ENCODE measurements around the gene FAM107B. TPM values are rescaled to one million over a fixed set of nuclear protein-coding genes. Genes with fewer than 3 reads are reported as not detected.

The FAM107B gene
- total and polyA plus RNA-seq, 2 experiments from 2014 or later = 11.0 to 17.6 TPM

DNA sequence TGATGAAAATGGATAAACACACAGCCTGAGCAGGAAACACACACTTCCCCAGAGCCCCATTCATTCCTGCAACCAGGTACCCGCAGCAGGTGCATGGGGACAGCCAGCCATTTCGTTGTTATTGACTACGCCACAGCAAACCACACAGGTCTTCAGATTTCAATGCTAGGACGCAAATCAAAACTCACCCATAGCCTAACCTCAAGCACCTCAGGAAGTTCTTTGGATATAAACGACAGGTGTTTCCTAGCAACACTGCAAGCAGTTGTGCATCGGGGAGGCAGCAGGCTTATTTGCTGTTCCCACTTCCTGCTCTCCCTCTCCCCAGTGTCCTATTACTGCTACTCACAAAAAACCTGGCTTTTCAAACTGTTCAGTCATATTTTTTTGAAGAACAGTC lies 267.5 kb downstream of the FAM107B start:
- ATAC-seq = no peak
- no peaks in the 10 kb centered on the region for H3F3A ChIP-seq (replicated peaks; ENCODE audit: low read depth)
- Mint-ChIP-seq H3K27ac (no peak overlapping the region), H3K36me3 (ENCODE audit: low read depth) (peaks cover 3% of the 10 kb centered on the region; the same call in 2 of the 3 replicates), H3K4me1 (peaks cover 11% of the 10 kb centered on the region), H3K27me3 (ENCODE audit: insufficient read depth, low read depth, poor library complexity) (no peaks in the 10 kb centered on the region), H3K9me3 (0 out of 3 replicates have a peak, but pooled peaks cover 2% of the 10 kb centered on the region), H3K4me3 (no peak overlapping the region)
- H3K27ac ChIP-seq (ENCODE audit: low read depth) = no peak overlapping the region
- no peaks in the 10 kb centered on the region for H3K27me3 ChIP-seq (ENCODE audit: insufficient read depth)
- peaks cover 11% of the 10 kb centered on the region for H3K4me1 ChIP-seq (ENCODE audit: insufficient read depth)
- no peak overlapping the region for H2AFZ ChIP-seq
- DNase-seq (ENCODE audit: low spot score) = peak; percentile 49
- TF ChIP-seq NANOG (IDR thresholded peaks at IDR 0.05; ENCODE audit: borderline replicate concordance) = no peak
- TF ChIP-seq CREB1 (CRISPR knock-in tag; IDR thresholded peaks at IDR 0.05; ENCODE audit: low read depth) = no peak
- TF ChIP-seq EZH2phosphoT487 (IDR thresholded peaks at IDR 0.05; ENCODE audit: unreplicated experiment) = no peak
- no peak for TF ChIP-seq EZH2 (IDR thresholded peaks at IDR 0.05; ENCODE audit: low read depth, unreplicated experiment)
- H3K4me2 ChIP-seq = no peak overlapping the region
- H3K36me3 ChIP-seq (ENCODE audit: insufficient read depth) = peaks cover 15% of the 10 kb centered on the region
- H4K20me1 ChIP-seq (replicated peaks; ENCODE audit: insufficient read depth) = no peaks in the 10 kb centered on the region
- H3K9me2 ChIP-seq (ENCODE audit: insufficient read depth) = peaks cover 3% of the 10 kb centered on the region; the same call in 1 of the 2 replicates
- H3K4me3 ChIP-seq = no peak overlapping the region
- no peaks in the 10 kb centered on the region for H3K79me2 ChIP-seq (replicated peaks; ENCODE audit: insufficient read depth)

DNA sequence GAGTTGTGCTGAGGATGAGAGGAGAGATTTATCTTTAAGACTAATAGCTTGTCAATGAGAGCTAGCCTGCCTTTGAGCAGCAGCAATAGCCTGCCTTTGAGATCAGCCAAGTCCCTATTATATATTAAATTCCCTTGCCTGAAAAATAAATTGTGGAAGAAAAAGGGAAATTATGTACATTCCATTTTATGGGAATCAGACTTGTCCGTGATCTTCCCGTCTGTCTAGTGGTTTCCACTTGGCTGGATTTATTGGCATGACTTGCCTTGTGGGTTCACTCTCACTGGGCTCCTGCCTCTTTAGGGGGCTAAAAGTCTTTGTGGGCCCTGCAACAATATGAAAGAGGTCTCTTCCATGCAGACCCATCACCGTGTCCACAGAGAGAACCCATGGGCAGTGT lies 272.3 kb downstream of the FAM107B start:
- Histone ChIP-seq H3K4me3 (no peak overlapping the region), H3K27me3 (ENCODE audit: insufficient read depth) (no peaks in the 10 kb centered on the region), H3K9me2 (ENCODE audit: insufficient read depth) (no peaks in the 10 kb centered on the region), H2AFZ (no peak overlapping the region), H3K4me2 (peak overlapping the region; percentile 29; the same call in 1 of the 2 replicates), H3K4me1 (ENCODE audit: insufficient read depth) (peaks cover 17% of the 10 kb centered on the region), H3F3A (replicated peaks; ENCODE audit: low read depth) (no peaks in the 10 kb centered on the region), H3K27ac (ENCODE audit: low read depth) (no peak overlapping the region), H4K20me1 (replicated peaks; ENCODE audit: insufficient read depth) (no peaks in the 10 kb centered on the region), H3K36me3 (ENCODE audit: insufficient read depth) (no peaks in the 10 kb centered on the region), H3K79me2 (replicated peaks; ENCODE audit: insufficient read depth) (no peaks in the 10 kb centered on the region)
- ATAC-seq = no peak
- Mint-ChIP-seq H3K36me3 (ENCODE audit: low read depth) (no peaks in the 10 kb centered on the region), H3K4me1 (peaks cover 15% of the 10 kb centered on the region), H3K9me3 (no peaks in the 10 kb centered on the region), H3K27ac (no peak overlapping the region), H3K4me3 (no peak overlapping the region), H3K27me3 (ENCODE audit: insufficient read depth, low read depth, poor library complexity) (peaks cover 6% of the 10 kb centered on the region)
- DNase-seq (ENCODE audit: low spot score) = no peak
- TF ChIP-seq, protein P1, sequence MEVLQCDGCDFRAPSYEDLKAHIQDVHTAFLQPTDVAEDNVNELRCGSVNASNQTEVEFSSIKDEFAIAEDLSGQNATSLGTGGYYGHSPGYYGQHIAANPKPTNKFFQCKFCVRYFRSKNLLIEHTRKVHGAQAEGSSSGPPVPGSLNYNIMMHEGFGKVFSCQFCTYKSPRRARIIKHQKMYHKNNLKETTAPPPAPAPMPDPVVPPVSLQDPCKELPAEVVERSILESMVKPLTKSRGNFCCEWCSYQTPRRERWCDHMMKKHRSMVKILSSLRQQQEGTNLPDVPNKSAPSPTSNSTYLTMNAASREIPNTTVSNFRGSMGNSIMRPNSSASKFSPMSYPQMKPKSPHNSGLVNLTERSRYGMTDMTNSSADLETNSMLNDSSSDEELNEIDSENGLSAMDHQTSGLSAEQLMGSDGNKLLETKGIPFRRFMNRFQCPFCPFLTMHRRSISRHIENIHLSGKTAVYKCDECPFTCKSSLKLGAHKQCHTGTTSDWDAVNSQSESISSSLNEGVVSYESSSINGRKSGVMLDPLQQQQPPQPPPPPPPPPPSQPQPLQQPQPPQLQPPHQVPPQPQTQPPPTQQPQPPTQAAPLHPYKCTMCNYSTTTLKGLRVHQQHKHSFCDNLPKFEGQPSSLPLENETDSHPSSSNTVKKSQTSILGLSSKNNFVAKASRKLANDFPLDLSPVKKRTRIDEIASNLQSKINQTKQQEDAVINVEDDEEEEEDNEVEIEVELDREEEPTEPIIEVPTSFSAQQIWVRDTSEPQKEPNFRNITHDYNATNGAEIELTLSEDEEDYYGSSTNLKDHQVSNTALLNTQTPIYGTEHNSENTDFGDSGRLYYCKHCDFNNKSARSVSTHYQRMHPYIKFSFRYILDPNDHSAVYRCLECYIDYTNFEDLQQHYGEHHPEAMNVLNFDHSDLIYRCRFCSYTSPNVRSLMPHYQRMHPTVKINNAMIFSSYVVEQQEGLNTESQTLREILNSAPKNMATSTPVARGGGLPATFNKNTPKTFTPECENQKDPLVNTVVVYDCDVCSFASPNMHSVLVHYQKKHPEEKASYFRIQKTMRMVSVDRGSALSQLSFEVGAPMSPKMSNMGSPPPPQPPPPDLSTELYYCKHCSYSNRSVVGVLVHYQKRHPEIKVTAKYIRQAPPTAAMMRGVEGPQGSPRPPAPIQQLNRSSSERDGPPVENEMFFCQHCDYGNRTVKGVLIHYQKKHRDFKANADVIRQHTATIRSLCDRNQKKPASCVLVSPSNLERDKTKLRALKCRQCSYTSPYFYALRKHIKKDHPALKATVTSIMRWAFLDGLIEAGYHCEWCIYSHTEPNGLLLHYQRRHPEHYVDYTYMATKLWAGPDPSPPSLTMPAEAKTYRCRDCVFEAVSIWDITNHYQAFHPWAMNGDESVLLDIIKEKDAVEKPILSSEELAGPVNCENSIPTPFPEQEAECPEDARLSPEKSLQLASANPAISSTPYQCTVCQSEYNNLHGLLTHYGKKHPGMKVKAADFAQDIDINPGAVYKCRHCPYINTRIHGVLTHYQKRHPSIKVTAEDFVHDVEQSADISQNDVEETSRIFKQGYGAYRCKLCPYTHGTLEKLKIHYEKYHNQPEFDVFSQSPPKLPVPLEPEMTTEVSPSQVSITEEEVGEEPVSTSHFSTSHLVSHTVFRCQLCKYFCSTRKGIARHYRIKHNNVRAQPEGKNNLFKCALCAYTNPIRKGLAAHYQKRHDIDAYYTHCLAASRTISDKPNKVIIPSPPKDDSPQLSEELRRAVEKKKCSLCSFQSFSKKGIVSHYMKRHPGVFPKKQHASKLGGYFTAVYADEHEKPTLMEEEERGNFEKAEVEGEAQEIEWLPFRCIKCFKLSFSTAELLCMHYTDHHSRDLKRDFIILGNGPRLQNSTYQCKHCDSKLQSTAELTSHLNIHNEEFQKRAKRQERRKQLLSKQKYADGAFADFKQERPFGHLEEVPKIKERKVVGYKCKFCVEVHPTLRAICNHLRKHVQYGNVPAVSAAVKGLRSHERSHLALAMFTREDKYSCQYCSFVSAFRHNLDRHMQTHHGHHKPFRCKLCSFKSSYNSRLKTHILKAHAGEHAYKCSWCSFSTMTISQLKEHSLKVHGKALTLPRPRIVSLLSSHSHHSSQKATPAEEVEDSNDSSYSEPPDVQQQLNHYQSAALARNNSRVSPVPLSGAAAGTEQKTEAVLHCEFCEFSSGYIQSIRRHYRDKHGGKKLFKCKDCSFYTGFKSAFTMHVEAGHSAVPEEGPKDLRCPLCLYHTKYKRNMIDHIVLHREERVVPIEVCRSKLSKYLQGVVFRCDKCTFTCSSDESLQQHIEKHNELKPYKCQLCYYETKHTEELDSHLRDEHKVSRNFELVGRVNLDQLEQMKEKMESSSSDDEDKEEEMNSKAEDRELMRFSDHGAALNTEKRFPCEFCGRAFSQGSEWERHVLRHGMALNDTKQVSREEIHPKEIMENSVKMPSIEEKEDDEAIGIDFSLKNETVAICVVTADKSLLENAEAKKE (CRISPR knock-in tag; IDR thresholded peaks at IDR 0.05) = no peak
- no peak for TF ChIP-seq JUNB (IDR thresholded peaks at IDR 0.05; ENCODE audit: unreplicated experiment)
- no peak for TF ChIP-seq ZNF114 (CRISPR knock-in tag; IDR thresholded peaks at IDR 0.05)
- no peak for TF ChIP-seq EZH2phosphoT487 (IDR thresholded peaks at IDR 0.05; ENCODE audit: unreplicated experiment)
- no peak for TF ChIP-seq ZNF331 (CRISPR knock-in tag; IDR thresholded peaks at IDR 0.05; ENCODE audit: low read depth)
- TF ChIP-seq, protein P2, sequence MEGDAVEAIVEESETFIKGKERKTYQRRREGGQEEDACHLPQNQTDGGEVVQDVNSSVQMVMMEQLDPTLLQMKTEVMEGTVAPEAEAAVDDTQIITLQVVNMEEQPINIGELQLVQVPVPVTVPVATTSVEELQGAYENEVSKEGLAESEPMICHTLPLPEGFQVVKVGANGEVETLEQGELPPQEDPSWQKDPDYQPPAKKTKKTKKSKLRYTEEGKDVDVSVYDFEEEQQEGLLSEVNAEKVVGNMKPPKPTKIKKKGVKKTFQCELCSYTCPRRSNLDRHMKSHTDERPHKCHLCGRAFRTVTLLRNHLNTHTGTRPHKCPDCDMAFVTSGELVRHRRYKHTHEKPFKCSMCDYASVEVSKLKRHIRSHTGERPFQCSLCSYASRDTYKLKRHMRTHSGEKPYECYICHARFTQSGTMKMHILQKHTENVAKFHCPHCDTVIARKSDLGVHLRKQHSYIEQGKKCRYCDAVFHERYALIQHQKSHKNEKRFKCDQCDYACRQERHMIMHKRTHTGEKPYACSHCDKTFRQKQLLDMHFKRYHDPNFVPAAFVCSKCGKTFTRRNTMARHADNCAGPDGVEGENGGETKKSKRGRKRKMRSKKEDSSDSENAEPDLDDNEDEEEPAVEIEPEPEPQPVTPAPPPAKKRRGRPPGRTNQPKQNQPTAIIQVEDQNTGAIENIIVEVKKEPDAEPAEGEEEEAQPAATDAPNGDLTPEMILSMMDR (conservative IDR thresholded peaks at IDR 0.05; ENCODE audit: low read depth in 2 of 2) = no peak
- TF ChIP-seq, protein P3, sequence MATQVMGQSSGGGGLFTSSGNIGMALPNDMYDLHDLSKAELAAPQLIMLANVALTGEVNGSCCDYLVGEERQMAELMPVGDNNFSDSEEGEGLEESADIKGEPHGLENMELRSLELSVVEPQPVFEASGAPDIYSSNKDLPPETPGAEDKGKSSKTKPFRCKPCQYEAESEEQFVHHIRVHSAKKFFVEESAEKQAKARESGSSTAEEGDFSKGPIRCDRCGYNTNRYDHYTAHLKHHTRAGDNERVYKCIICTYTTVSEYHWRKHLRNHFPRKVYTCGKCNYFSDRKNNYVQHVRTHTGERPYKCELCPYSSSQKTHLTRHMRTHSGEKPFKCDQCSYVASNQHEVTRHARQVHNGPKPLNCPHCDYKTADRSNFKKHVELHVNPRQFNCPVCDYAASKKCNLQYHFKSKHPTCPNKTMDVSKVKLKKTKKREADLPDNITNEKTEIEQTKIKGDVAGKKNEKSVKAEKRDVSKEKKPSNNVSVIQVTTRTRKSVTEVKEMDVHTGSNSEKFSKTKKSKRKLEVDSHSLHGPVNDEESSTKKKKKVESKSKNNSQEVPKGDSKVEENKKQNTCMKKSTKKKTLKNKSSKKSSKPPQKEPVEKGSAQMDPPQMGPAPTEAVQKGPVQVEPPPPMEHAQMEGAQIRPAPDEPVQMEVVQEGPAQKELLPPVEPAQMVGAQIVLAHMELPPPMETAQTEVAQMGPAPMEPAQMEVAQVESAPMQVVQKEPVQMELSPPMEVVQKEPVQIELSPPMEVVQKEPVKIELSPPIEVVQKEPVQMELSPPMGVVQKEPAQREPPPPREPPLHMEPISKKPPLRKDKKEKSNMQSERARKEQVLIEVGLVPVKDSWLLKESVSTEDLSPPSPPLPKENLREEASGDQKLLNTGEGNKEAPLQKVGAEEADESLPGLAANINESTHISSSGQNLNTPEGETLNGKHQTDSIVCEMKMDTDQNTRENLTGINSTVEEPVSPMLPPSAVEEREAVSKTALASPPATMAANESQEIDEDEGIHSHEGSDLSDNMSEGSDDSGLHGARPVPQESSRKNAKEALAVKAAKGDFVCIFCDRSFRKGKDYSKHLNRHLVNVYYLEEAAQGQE (IDR thresholded peaks at IDR 0.05; ENCODE audit: unreplicated experiment) = no peak
- TF ChIP-seq NANOG (IDR thresholded peaks at IDR 0.05; ENCODE audit: borderline replicate concordance) = no peak

All from GM23338 (cell line).